Fibroblast of villous mesenchyme (primary cell): ENCODE measurements around the gene MEGF8. TPM values are rescaled to one million over a fixed set of nuclear protein-coding genes. Genes with fewer than 3 reads are reported as not detected.

Experiments
- DNase-seq: peaks from one replicate; pipeline ENCODE4 v3.0.0-alpha.2; 2010; ENCODE audit warnings: low read depth
- H3K4me3 ChIP-seq: 2 replicates; pipeline ENCODE4 v1.5.1; 2011; ENCODE audit warnings: low read depth, mild to moderate bottlenecking, low read length
- CTCF ChIP-seq: IDR thresholded peaks from 2 replicates; pipeline ENCODE4 v1.5.1; 2012; ENCODE audit warnings: low read depth, mild to moderate bottlenecking, low read length; ENCODE audit not compliant: insufficient read depth
- small RNA-seq: library from RNA; depleted of rRNA; stranded (forward); fragments of <200 nt; gene quantifications from one replicate; pipeline ENCODE3, GENCODE V24; 2012
- total RNA-seq: library from RNA; depleted of rRNA; stranded (reverse); fragments of >200 nt; gene quantifications from 2 replicates; pipeline ENCODE4 v1.2.3, GENCODE V29; 2012

MEGF8 gene
- total RNA-seq, 1 donor = 21.2 TPM

- no peak for TF ChIP-seq CTCF
- peak; percentile 72 for DNase-seq
- no peak within 1 kb of the TSS for H3K4me3 ChIP-seq
Measured at GRCh38 chr19:42427313-42427712, 101.9 kb downstream of the MEGF8 start, which contains the start of gene LIPE. Gene LIPE (minus strand): TSS chr19:42427388. CDS start chr19:42427149, 239 bp downstream.

Small RNA genes within 50 kb of the gene (small RNA-seq; reads per million reads assigned to genes)
- not detected for gene MIR8077

Other genes with a start within 250 kb of the MEGF8 start
- 13.5 and 19.0 TPM in 2 replicates for gene ZNF574, start 249.5 kb upstream of the MEGF8 start, total RNA-seq
- gene POU2F2, start 193.2 kb upstream of the MEGF8 start, total RNA-seq = 1.3 and 1.9 TPM in 2 replicates
- 14.8 and 15.1 TPM in 2 replicates for gene DEDD2, start 108.0 kb upstream of the MEGF8 start, total RNA-seq
- gene ZNF526, start 105.3 kb upstream of the MEGF8 start, total RNA-seq = 14.8 and 20.3 TPM in 2 replicates
- 16.8 and 21.2 TPM in 2 replicates for gene GSK3A, start 83.0 kb upstream of the MEGF8 start, total RNA-seq
- gene ERF, start 70.5 kb upstream of the MEGF8 start, total RNA-seq = 27.6 and 32.5 TPM in 2 replicates
- gene CIC, start 56.4 kb upstream of the MEGF8 start, total RNA-seq = 23.7 and 26.7 TPM in 2 replicates
- gene PRR19, start 23.5 kb upstream of the MEGF8 start, total RNA-seq = 0.64 and 0.86 TPM in 2 replicates
- 28.5 and 48.0 TPM in 2 replicates for gene PAFAH1B3, start 23.0 kb upstream of the MEGF8 start, total RNA-seq
- gene TMEM145, start 12.3 kb upstream of the MEGF8 start, total RNA-seq = not detected in 2 replicates
- 0.32 TPM in 1 of 2 replicates, not detected in the other for gene CNFN, start 64.7 kb downstream of the MEGF8 start, total RNA-seq
- 2.3 and 3.0 TPM in 2 replicates for gene LIPE, start 101.8 kb downstream of the MEGF8 start, total RNA-seq
- not detected in 2 replicates for gene CXCL17, start 117.3 kb downstream of the MEGF8 start, total RNA-seq
- under 0.01 and 0.97 TPM in 2 replicates for gene CEACAM1, start 202.8 kb downstream of the MEGF8 start, total RNA-seq